DMS79 (cell line): ENCODE measurements around the gene MCM10.

Source experiments
- DNase-seq: peaks from one replicate; lab custom pipeline; 2025; lab: John Stamatoyannopoulos, UW

The MCM10 gene

GRCh38 chr10:13165177-13165576, 3.8 kb downstream of the MCM10 start:
- no peak for DNase-seq

GRCh38 chr10:13167568-13167967, 6.2 kb downstream of the MCM10 start:
- no peak for DNase-seq

- DNase-seq = no peak
These were observed 7.4 kb downstream of the MCM10 start for GRCh38 chr10:13168781-13169180.

- DNase-seq = no peak
These were observed 12.3 kb downstream of the MCM10 start for GRCh38 chr10:13173616-13174015.

GRCh38 chr10:13180788-13181187, 19.4 kb downstream of the MCM10 start:
- no peak for DNase-seq

GRCh38 chr10:13182424-13182823, 21.1 kb downstream of the MCM10 start:
- no peak for DNase-seq

- DNase-seq = no peak
These were observed 22.3 kb downstream of the MCM10 start for GRCh38 chr10:13183625-13184024.

GRCh38 chr10:13184276-13184675, 22.9 kb downstream of the MCM10 start:
- DNase-seq = no peak

- DNase-seq = peak; percentile 60
These were observed 23.6 kb downstream of the MCM10 start for GRCh38 chr10:13184730-13185514.

- no peak for DNase-seq
These were observed 25.8 kb downstream of the MCM10 start for GRCh38 chr10:13187135-13187534.

GRCh38 chr10:13188593-13188992, 27.2 kb downstream of the MCM10 start:
- DNase-seq = no peak

GRCh38 chr10:13189961-13190360, 28.6 kb downstream of the MCM10 start:
- DNase-seq = no peak

GRCh38 chr10:13190816-13191215, 29.5 kb downstream of the MCM10 start:
- DNase-seq = no peak

GRCh38 chr10:13191362-13191761, 30.0 kb downstream of the MCM10 start:
- DNase-seq = no peak

- DNase-seq = no peak
These were observed 32.3 kb downstream of the MCM10 start for GRCh38 chr10:13193637-13194036.

GRCh38 chr10:13195016-13195415, 33.7 kb downstream of the MCM10 start:
- no peak for DNase-seq

GRCh38 chr10:13201132-13201531, 39.8 kb downstream of the MCM10 start:
- no peak for DNase-seq

GRCh38 chr10:13206091-13206490, 44.7 kb downstream of the MCM10 start:
- DNase-seq = no peak

GRCh38 chr10:13206546-13207443, 45.4 kb downstream of the MCM10 start:
- DNase-seq = no peak

- DNase-seq = no peak
These were observed 51.8 kb downstream of the MCM10 start for GRCh38 chr10:13213163-13213562.

GRCh38 chr10:13218878-13219277, 57.5 kb downstream of the MCM10 start:
- DNase-seq = no peak

GRCh38 chr10:13219685-13220670, 58.6 kb downstream of the MCM10 start:
- no peak for DNase-seq
